Omental fat pad (tissue), 4 donors: Measurements from ENCODE around the gene PNPLA8. TPM values are rescaled to one million over a fixed set of nuclear protein-coding genes. Genes with fewer than 3 reads are reported as not detected.

Experiments
- ATAC-seq: fragments of 150-250 bp; one replicate; pipeline ENCODE4 v1.9.1; 2016; ENCODE audit warnings: mild to moderate bottlenecking, moderate library complexity; ENCODE audit not compliant: low FRiP score
- DNase-seq: peaks from one replicate; pipeline ENCODE4 v3.0.0-alpha.2; 2019; ENCODE audit warnings: low spot score
- CTCF ChIP-seq, 3 donors: fragments of 450-650 bp; IDR thresholded peaks; one replicate each; pipeline ENCODE4 v1.5.1; 2016 to 2017; ENCODE audit warnings: antibody characterized with exemption in 3 of 3, mild to moderate bottlenecking in 3 of 3, moderate library complexity in 2 of 3
- total RNA-seq, 4 donors: library from RNA; depleted of rRNA; stranded (reverse); fragments of >200 nt; gene quantifications; one replicate each; pipeline ENCODE4 v1.1.0, GENCODE V29; 2016

Gene PNPLA8, protein sequence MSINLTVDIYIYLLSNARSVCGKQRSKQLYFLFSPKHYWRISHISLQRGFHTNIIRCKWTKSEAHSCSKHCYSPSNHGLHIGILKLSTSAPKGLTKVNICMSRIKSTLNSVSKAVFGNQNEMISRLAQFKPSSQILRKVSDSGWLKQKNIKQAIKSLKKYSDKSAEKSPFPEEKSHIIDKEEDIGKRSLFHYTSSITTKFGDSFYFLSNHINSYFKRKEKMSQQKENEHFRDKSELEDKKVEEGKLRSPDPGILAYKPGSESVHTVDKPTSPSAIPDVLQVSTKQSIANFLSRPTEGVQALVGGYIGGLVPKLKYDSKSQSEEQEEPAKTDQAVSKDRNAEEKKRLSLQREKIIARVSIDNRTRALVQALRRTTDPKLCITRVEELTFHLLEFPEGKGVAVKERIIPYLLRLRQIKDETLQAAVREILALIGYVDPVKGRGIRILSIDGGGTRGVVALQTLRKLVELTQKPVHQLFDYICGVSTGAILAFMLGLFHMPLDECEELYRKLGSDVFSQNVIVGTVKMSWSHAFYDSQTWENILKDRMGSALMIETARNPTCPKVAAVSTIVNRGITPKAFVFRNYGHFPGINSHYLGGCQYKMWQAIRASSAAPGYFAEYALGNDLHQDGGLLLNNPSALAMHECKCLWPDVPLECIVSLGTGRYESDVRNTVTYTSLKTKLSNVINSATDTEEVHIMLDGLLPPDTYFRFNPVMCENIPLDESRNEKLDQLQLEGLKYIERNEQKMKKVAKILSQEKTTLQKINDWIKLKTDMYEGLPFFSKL
- total RNA-seq: 10 to 100 TPM; 38.8 to 80.6 (median 60.4) TPM

DNA sequence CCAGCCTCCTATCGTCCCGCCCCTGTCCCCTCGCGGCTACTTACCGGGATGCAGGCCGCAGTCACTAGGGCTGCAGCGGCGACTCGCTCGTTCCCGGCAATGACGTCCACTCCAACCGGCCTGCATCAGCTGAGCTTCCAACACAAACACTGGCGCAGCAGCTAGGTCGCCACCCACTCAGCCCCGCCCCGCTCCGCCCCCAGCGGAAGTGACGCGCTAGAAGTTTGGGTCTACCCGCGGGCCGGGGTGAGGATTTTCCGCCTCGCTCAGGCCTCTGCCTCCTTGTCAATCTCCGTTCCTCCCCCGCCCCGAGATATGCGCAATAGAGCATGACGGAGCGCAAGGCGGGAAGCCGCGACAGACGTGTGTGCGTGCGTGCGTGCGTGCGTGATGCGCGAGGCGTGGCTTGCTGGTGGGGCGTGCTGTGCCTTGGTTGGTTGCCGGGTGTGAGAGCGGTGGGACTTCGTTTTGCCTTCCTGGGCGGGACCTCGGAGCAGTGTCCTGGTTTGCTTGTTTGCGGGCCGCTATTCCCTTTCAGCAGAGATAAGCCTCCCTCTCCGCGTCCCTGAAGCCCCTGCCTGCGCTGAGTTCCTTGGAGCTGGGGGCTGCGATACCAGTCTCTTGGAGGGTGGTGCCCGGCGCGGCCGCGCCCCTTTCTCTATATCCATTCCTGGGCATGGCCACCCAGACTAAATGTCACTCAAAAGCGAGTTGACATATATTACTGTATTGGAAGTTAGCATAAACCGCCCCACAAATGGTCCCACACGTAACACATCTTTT is at the start of gene PNPLA8:
TSS of gene PNPLA8 (minus strand) at position 151 of the 783 bp plus-strand sequence. CDS start 10,644 bp downstream, outside the sequence.
- ATAC-seq (peak; percentile 97), DNase-seq (peak; percentile 99)
- no peak for TF ChIP-seq CTCF (IDR thresholded peaks at IDR 0.05)

DNA sequence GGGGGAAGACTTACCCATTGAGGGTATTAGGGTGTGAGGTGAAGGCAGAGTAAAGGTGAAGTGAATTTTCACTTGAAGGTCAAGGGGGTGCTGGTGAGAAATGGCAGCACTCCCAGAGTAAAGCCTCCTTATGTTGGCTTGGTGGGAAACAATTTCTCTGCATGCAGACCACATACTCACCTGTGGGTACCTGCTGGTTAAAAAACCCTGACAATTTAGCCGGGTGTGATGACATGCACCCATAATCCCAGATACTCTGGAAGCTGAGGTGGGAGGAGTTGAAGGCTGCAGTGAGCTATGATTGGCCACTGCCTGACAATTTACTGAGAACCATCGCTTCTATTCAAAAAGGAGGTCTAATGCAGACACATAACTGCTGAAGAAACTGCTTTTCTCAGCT is 49.2 kb upstream of the PNPLA8 start:
- no peak for DNase-seq
- TF ChIP-seq CTCF (IDR thresholded peaks at IDR 0.05): no peak
- ATAC-seq: no peak

- no peak for TF ChIP-seq CTCF (IDR thresholded peaks at IDR 0.05)
Observed at GRCh38 chr7:108572480-108572879, 46.5 kb upstream of the PNPLA8 start.

GRCh38 chr7:108570146-108570755 is 44.3 kb upstream of the PNPLA8 start:
- TF ChIP-seq CTCF (IDR thresholded peaks at IDR 0.05): no peak
- ATAC-seq (peak; percentile 19), DNase-seq (no peak)

More at GRCh38 chr7:108572480-108572879, 46.5 kb upstream of the PNPLA8 start:
- DNase-seq: no peak
- ATAC-seq: no peak

DNA sequence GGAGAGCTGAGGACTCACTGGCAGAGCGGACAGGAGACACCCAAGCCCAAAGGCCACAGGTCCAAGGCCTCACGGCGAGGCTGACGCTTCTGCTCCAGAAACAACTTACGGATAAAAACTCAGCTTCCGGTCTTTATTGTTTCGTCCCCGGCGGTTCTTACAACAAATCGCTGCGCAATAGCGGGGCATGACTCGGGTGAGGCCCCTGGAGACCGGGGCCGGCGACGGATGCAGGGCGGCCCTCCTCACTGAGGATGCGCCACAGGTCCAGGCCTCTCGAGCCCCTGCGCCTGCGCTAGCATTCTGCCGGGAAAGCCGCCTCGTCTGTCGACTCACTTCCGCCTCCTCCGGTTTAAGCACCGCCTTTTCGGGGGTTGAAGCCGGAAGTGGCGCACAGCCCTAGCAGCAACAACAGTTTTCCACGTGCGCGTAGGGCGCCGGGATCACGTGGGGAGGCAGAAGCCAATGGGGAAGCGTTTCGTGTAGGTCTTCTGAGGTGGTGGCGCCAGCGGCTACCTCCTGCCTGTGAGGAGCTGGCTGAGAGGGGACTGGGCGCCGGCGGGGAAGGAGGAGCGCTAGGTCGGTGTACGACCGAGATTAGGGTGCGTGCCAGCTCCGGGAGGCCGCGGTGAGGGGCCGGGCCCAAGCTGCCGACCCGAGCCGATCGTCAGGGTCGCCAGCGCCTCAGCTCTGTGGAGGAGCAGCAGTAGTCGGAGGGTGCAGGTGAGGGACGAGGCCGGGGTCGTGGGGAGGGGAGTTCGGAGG is 43.6 kb upstream of the PNPLA8 start, which contains the start of the genes DNAJB9 and THAP5:
TSS of gene DNAJB9 (plus strand) at position 494 of the 765 bp plus-strand sequence. CDS start 1,853 bp downstream, outside the sequence.
TSS of gene THAP5 (minus strand) at position 326 of the 765 bp plus-strand sequence. CDS start at position 189, 137 bp downstream.
- peak; percentile 92 for DNase-seq
- TF ChIP-seq CTCF (IDR thresholded peaks at IDR 0.05): no peak
- ATAC-seq: peak; percentile 99
